ENCODE measurements around the gene PPP6R3.

The PPP6R3 gene

GRCh38 chr11:68498321-68498720 lies 37.8 kb downstream of the PPP6R3 start:
- no peak for TF ChIP-seq CTCF (IDR thresholded peaks at IDR 0.05)

- no peak for TF ChIP-seq CTCF (IDR thresholded peaks at IDR 0.05)
Measured at GRCh38 chr11:68498903-68499883, 38.6 kb downstream of the PPP6R3 start.

- TF ChIP-seq CTCF (IDR thresholded peaks at IDR 0.05): no peak
Measured at GRCh38 chr11:68500206-68500605, 39.7 kb downstream of the PPP6R3 start.

GRCh38 chr11:68501813-68502212 lies 41.3 kb downstream of the PPP6R3 start:
- no peak for TF ChIP-seq CTCF (IDR thresholded peaks at IDR 0.05)

GRCh38 chr11:68503251-68503687 lies 42.7 kb downstream of the PPP6R3 start:
- TF ChIP-seq CTCF (IDR thresholded peaks at IDR 0.05): no peak

GRCh38 chr11:68503792-68504191 lies 43.2 kb downstream of the PPP6R3 start:
- TF ChIP-seq CTCF (IDR thresholded peaks at IDR 0.05): no peak

GRCh38 chr11:68504432-68505066 lies 44.0 kb downstream of the PPP6R3 start:
- no peak for TF ChIP-seq CTCF (IDR thresholded peaks at IDR 0.05)
